B cell (primary cell): ENCODE measurements around the gene SOCS4. TPM values are rescaled to one million over a fixed set of nuclear protein-coding genes. Genes with fewer than 3 reads are reported as not detected.

Source experiments
- ATAC-seq: fragments of 200-7000 bp; cut with Tn5 transposase; one replicate; pipeline ENCODE4 v1.10.0; 2021; ENCODE audit warnings: low read depth, mild to moderate bottlenecking, moderate number of reproducible peaks, moderate library complexity
- CTCF ChIA-PET: fragments of 350-600 bp; sonication (Branson Sonifier 250); formaldehyde crosslinking; loops from one replicate; lab custom pipeline; 2021; ENCODE audit warnings: antibody characterized with exemption, inconsistent platforms; lab: Charles Lee
- POLR2A ChIA-PET: fragments of 350-600 bp; sonication (Branson Sonifier 250); formaldehyde crosslinking; loops from one replicate; lab custom pipeline; 2021; ENCODE audit warnings: antibody characterized with exemption; lab: Charles Lee
- DNase-seq: peaks from one replicate; pipeline ENCODE4 v3.0.0; 2013
- H2AFZ ChIP-seq: 2 replicates; pipeline ENCODE4 v1.6.1; 2012; ENCODE audit warnings: mild to moderate bottlenecking, low read depth, low read length; ENCODE audit not compliant: insufficient read depth, poor library complexity, severe bottlenecking
- H3K27ac ChIP-seq, 2 donors: 1 replicate in 1 of 2; 2 replicates in 1 of 2; pipeline ENCODE4 v1.5.1; 2012 to 2013; ENCODE audit warnings: low read length in 2 of 2, mild to moderate bottlenecking in 2 of 2, moderate library complexity in 1 of 2
- H3K27me3 ChIP-seq, 4 experiments: fragments of 200-600 bp in 1 of 4; sonication (generic) in 1 of 4; replicated peaks in 1 of 4; 1 replicate in 2 of 4; 2 replicates in 2 of 4; pipeline versions ENCODE4 v1.6.1 to v1.7.0; 2013 to 2016; ENCODE audit warnings: low read length in 3 of 4, mild to moderate bottlenecking in 2 of 4, mixed read lengths in 1 of 4, moderate library complexity in 1 of 4; ENCODE audit not compliant: insufficient read depth in 4 of 4, control insufficient read depth in 3 of 4; ENCODE audit errors: control extremely low read depth in 1 of 4
- H3K36me3 ChIP-seq, 2 experiments: replicated peaks in 1 of 2; 1 replicate in 1 of 2; 2 replicates in 1 of 2; pipeline versions ENCODE4 v1.6.1 to v1.7.1; 2013; ENCODE audit warnings: low read length in 1 of 2; ENCODE audit not compliant: insufficient read depth in 2 of 2, control insufficient read depth in 1 of 2; ENCODE audit errors: control extremely low read depth in 1 of 2, extremely low read depth in 1 of 2
- H3K4me1 ChIP-seq, 2 donors: fragments of 200-600 bp in 1 of 2; sonication (generic) in 1 of 2; 1 replicate in 1 of 2; 2 replicates in 1 of 2; pipeline versions ENCODE4 v1.5.1 to v1.6.1; 2013 to 2017; ENCODE audit warnings: low read length in 2 of 2; ENCODE audit not compliant: control insufficient read depth in 2 of 2, insufficient read depth in 2 of 2
- H3K4me2 ChIP-seq: replicated peaks from 2 replicates; pipeline ENCODE3; 2012; ENCODE audit warnings: mild to moderate bottlenecking, low read depth, low read length; ENCODE audit not compliant: poor library complexity, severe bottlenecking
- H3K4me3 ChIP-seq, 5 experiments: fragments of 200-600 bp in 1 of 5; sonication (generic) in 1 of 5; 1 replicate in 3 of 5; 2 replicates in 2 of 5; pipeline versions ENCODE4 v1.5.1 to v1.7.0; 2011 to 2016; ENCODE audit warnings: low read length in 4 of 5, mild to moderate bottlenecking in 4 of 5, low read depth in 2 of 5, control low read depth in 1 of 5, moderate library complexity in 1 of 5; ENCODE audit not compliant: insufficient read depth in 1 of 5; ENCODE audit errors: control extremely low read depth in 1 of 5, extremely low read depth in 1 of 5
- H3K79me2 ChIP-seq: fragments of 200-600 bp; sonication (generic); one replicate; pipeline ENCODE4 v1.6.0; 2016; ENCODE audit warnings: low read length; ENCODE audit not compliant: control insufficient read depth, insufficient read depth
- H3K9ac ChIP-seq: fragments of 200-600 bp; sonication (generic); 2 replicates; pipeline ENCODE4 v1.6.1; 2017; ENCODE audit warnings: mild to moderate bottlenecking, low read length, moderate library complexity
- H3K9me3 ChIP-seq, 3 donors: one replicate each; pipeline versions ENCODE4 v1.6.1 to v1.7.1; 2013; ENCODE audit warnings: low read length in 2 of 3; ENCODE audit not compliant: control insufficient read depth in 2 of 3, insufficient read depth in 1 of 3; ENCODE audit errors: control extremely low read depth in 1 of 3
- H4K20me1 ChIP-seq: 2 replicates; pipeline ENCODE4 v1.6.0; 2012; ENCODE audit warnings: mild to moderate bottlenecking, low read length; ENCODE audit not compliant: insufficient read depth, control insufficient read depth, poor library complexity, severe bottlenecking
- H3K27ac Mint-ChIP-seq: one replicate; pipeline ENCODE4 v1.8.0; 2021; ENCODE audit warnings: mixed read lengths
- H3K27me3 Mint-ChIP-seq: one replicate; pipeline ENCODE4 v1.8.0; 2021; ENCODE audit warnings: mixed read lengths
- H3K4me1 Mint-ChIP-seq: one replicate; pipeline ENCODE4 v1.8.0; 2021; ENCODE audit warnings: mixed read lengths
- H3K4me3 Mint-ChIP-seq: one replicate; pipeline ENCODE4 v1.8.0; 2021; ENCODE audit warnings: mixed read lengths
- H3K9me3 Mint-ChIP-seq: one replicate; pipeline ENCODE4 v1.8.0; 2022; ENCODE audit warnings: mixed read lengths; ENCODE audit not compliant: insufficient read depth
- EZH2 ChIP-seq: IDR thresholded peaks from 2 replicates; pipeline ENCODE4 v1.6.1; 2012; ENCODE audit warnings: borderline replicate concordance, low read depth, mild to moderate bottlenecking, moderate library complexity, low read length; ENCODE audit not compliant: insufficient read depth, poor library complexity, severe bottlenecking
- WGBS: methylation state at CpG from one replicate; pipeline ENCODE4 v1.1.5; 2013; ENCODE audit warnings: missing lambda C conversion rate; ENCODE audit not compliant: insufficient coverage; 5-methylcytosine and 5-hydroxymethylcytosine counted together
- intact Hi-C: fragments of 100-400 bp; cut with micrococcal nuclease; formaldehyde crosslinking; loops from one replicate; pipeline ENCODE4 v1.10.0; 2022
- polyA plus RNA-seq: library from polyadenylated mRNA; depleted of rRNA; stranded (reverse); fragments of >200 nt; gene quantifications from 2 replicates; pipeline ENCODE4 v1.2.3, GENCODE V29; 2012
- total RNA-seq, 2 donors: library from RNA; stranded (reverse); fragments of 120-200 nt in 1 of 2; gene quantifications; 1 replicate in 1 of 2; 2 replicates in 1 of 2; pipeline versions ENCODE4 v1.2.3 to v1.2.4, GENCODE V29; 2013 to 2022
- TF ChIP-seq, protein P1 (sequence below): fragments of 200-600 bp; IDR thresholded peaks from one replicate; pipeline ENCODE4 v1.8.0; 2022; ENCODE audit warnings: antibody characterized with exemption, mild to moderate bottlenecking

The SOCS4 gene
- total and polyA plus RNA-seq, 2 donors (not counting 1 experiment from before 2014, with no cell fraction given), result 4.7 to 26.3 TPM

DNA sequence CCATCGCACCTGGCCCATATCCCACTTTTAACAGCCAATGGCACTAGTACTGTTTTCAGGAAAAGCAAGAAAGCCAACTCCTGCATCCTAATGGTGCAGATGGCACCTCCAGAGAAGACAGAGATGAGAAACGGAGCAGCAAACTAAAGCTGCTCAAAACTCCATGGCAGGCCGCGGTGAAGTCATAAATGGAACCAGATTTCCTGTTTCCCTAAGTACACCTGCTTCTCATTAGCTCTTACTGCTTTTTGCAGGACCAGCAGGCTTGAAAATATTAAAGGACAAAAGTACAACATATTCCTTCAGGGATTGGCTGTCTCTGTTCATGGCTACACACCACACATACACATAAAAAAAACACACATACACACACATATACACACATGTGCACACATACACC is 65.3 kb downstream of the SOCS4 start:
- POLR2A ChIA-PET, result interaction anchor here (1.6 kb wide), 1 partner anchor 10 kb away, joined by 4 read pairs; no protein-coding TSS in a partner anchor
- Mint-ChIP-seq H3K27me3 (no peaks in the 10 kb centered on the region), H3K9me3 (no peaks in the 10 kb centered on the region), H3K27ac (no peak overlapping the region), H3K4me3 (no peak overlapping the region), H3K4me1 (peaks cover 6% of the 10 kb centered on the region)
- CTCF ChIA-PET, result interaction anchor here (0.7 to 3.8 kb wide), 5 partner anchors 10 to 68 kb away, joined by 3 to 29 read pairs (median 8); partner anchors contain the start of gene MAPK1IP1L
- Histone ChIP-seq H3K4me2 (no peak overlapping the region), H3K4me1 (peaks cover 0 to under 1% of the 10 kb centered on the region in 2 donors), H4K20me1 (no peaks in the 10 kb centered on the region), H3K9me3 (no peaks in the 10 kb centered on the region), H3K79me2 (no peaks in the 10 kb centered on the region), H3K9ac (no peak overlapping the region), H2AFZ (no peak overlapping the region), H3K36me3 (no peaks in the 10 kb centered on the region), H3K4me3 (no peak overlapping the region), H3K27ac (no peak overlapping the region), H3K27me3 (no peaks in the 10 kb centered on the region)
- intact Hi-C loops, result no loop called here
- no peak for TF ChIP-seq EZH2
- TF ChIP-seq, protein P1, sequence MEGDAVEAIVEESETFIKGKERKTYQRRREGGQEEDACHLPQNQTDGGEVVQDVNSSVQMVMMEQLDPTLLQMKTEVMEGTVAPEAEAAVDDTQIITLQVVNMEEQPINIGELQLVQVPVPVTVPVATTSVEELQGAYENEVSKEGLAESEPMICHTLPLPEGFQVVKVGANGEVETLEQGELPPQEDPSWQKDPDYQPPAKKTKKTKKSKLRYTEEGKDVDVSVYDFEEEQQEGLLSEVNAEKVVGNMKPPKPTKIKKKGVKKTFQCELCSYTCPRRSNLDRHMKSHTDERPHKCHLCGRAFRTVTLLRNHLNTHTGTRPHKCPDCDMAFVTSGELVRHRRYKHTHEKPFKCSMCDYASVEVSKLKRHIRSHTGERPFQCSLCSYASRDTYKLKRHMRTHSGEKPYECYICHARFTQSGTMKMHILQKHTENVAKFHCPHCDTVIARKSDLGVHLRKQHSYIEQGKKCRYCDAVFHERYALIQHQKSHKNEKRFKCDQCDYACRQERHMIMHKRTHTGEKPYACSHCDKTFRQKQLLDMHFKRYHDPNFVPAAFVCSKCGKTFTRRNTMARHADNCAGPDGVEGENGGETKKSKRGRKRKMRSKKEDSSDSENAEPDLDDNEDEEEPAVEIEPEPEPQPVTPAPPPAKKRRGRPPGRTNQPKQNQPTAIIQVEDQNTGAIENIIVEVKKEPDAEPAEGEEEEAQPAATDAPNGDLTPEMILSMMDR, result no peak
- 89% methylated on average over 3 of the region's 4 CpGs for WGBS
- ATAC-seq, result no peak
- no peak for DNase-seq

DNA sequence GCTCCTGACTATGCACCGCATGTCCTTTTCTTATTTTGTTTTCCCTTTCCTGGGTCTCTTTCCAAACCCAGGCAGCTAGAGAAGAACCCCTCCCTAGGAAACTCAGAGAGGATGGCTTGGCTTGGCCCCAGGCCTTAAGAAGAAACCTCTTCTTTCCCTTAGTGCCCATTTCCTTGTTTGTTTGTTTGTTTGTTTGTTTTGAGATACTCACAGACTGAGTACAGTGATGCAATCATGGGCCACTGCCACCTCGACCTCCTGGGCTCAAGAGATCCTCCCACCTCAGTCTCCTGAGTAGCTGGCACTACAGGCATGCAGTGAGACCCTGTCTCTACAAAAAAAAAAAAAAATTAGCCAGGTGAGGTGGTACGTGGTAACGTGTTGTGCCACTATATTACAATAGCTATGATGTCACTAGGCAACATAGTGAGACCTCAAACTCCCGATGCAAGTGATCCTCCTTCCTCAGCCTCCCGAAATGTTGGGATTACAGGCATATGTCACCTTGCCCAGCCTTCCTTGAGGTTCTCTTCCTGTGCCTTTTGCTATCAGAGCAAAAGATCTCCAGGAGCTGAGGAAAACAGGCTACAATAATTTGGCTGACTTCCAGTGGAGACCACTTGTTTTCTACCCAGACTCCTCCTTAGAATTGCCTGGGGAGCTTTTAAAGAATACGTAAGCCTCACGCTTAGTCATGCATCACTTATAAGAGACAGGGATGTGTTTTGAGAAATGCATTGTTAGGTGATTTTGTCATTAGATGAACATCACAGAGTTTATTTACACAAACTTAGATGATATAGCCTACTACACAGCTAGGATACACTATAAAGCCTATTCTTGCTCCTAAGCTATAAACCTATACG is 67.5 kb downstream of the SOCS4 start:
- 96% methylated on average over 5 of the region's 9 CpGs for WGBS
- ChIA-PET CTCF (interaction anchor here (1.1 to 2.5 kb wide), 3 partner anchors 8 to 43 kb away, joined by 5 to 8 read pairs (median 5); partner anchors contain the start of gene MAPK1IP1L), POLR2A (no interaction called here)
- intact Hi-C loops, result no loop called here
- peaks cover 18% of the 10 kb centered on the region for H3K4me1 Mint-ChIP-seq
- H3K27ac Mint-ChIP-seq, result no peak overlapping the region
- TF ChIP-seq EZH2, result no peak
- TF ChIP-seq, protein P1, result no peak
- Histone ChIP-seq H3K9ac (no peak overlapping the region), H3K4me2 (no peak overlapping the region), H3K27ac (no peak overlapping the region), H3K9me3 (no peaks in the 10 kb centered on the region), H2AFZ (no peak overlapping the region), H4K20me1 (no peaks in the 10 kb centered on the region), H3K27me3 (no peaks in the 10 kb centered on the region), H3K4me3 (no peak overlapping the region), H3K36me3 (no peaks in the 10 kb centered on the region), H3K4me1 (peaks cover 14 to 19% of the 10 kb centered on the region in 2 donors), H3K79me2 (no peaks in the 10 kb centered on the region)
- no peaks in the 10 kb centered on the region for H3K27me3 Mint-ChIP-seq
- H3K9me3 Mint-ChIP-seq, result no peaks in the 10 kb centered on the region
- no peak for ATAC-seq
- H3K4me3 Mint-ChIP-seq, result no peak overlapping the region
- DNase-seq, result no peak
